ENCODE results near the gene ABTB1. TPM values are rescaled to one million over a fixed set of nuclear protein-coding genes. Genes with fewer than 3 reads are reported as not detected.

Gene ABTB1
- total and polyA plus RNA-seq, 2 donors (not counting 1 experiment from before 2014, with no cell fraction given) = 141 to 259 TPM

DNA sequence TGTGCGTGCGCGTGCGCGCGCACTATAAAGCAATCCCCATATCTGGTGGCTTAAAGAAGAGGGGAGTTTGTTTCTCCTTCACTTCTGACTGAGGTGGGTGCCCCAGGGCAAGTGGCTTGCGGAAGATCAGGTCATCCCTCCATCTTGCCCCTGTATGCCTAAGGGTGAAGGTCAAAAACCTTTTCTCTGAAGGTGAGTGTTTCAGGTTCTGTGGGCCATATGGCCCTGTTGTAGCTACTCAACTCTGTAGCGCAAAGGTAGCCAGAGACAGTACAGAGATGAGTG is 5.5 kb downstream of the ABTB1 start:
- ChIA-PET POLR2A (interaction anchor here (1.8 kb wide), 1 partner anchor 19 kb away, joined by 10 read pairs; no protein-coding TSS in a partner anchor), CTCF (interaction anchor here (1.0 kb wide), 1 partner anchor 16 kb away, joined by 3 read pairs; no protein-coding TSS in a partner anchor)
- peaks cover 14 to 25% of the 10 kb centered on the region in 2 donors for H3K4me1 ChIP-seq (ENCODE audit: control insufficient read depth in 2 of 2, insufficient read depth in 2 of 2, low read length in 2 of 2)
- Mint-ChIP-seq H3K4me1 (peaks cover 35% of the 10 kb centered on the region), H3K9me3 (ENCODE audit: insufficient read depth) (no peaks in the 10 kb centered on the region), H3K27ac (no peak overlapping the region), H3K27me3 (no peaks in the 10 kb centered on the region), H3K4me3 (no peak overlapping the region)
- no peak overlapping the region for H2AFZ ChIP-seq (ENCODE audit: insufficient read depth, low read depth, low read length, poor library complexity, severe bottlenecking)
- peaks cover 10% of the 10 kb centered on the region for H3K79me2 ChIP-seq (ENCODE audit: control insufficient read depth, insufficient read depth, low read length)
- intact Hi-C loops (cut with micrococcal nuclease) = no loop called here
- no peak for DNase-seq
- no peak overlapping the region for H3K4me3 ChIP-seq (ENCODE audit: control extremely low read depth in 1 of 5, extremely low read depth in 1 of 5, insufficient read depth in 1 of 5, low read depth in 2 of 5, low read length in 4 of 5)
- peaks cover 0 to 13% (median 5%) of the 10 kb centered on the region in 3 donors for H3K9me3 ChIP-seq (ENCODE audit: control extremely low read depth in 1 of 3, control insufficient read depth in 2 of 3, insufficient read depth in 1 of 3, low read length in 2 of 3)
- no peaks in the 10 kb centered on the region for H3K27me3 ChIP-seq (replicated peaks in 1 of 4; ENCODE audit: control extremely low read depth in 1 of 4, control insufficient read depth in 3 of 4, insufficient read depth in 4 of 4, low read length in 3 of 4)
- H3K36me3 ChIP-seq (replicated peaks in 1 of 2; ENCODE audit: control extremely low read depth in 1 of 2, control insufficient read depth in 1 of 2, extremely low read depth in 1 of 2, insufficient read depth in 2 of 2, low read length in 1 of 2) = peaks cover 0 to 38% of the 10 kb centered on the region in 2 experiments
- no peak for ATAC-seq (ENCODE audit: low read depth)
- no peak overlapping the region for H3K4me2 ChIP-seq (replicated peaks; ENCODE audit: low read depth, low read length, poor library complexity, severe bottlenecking)
- TF ChIP-seq, protein P1, sequence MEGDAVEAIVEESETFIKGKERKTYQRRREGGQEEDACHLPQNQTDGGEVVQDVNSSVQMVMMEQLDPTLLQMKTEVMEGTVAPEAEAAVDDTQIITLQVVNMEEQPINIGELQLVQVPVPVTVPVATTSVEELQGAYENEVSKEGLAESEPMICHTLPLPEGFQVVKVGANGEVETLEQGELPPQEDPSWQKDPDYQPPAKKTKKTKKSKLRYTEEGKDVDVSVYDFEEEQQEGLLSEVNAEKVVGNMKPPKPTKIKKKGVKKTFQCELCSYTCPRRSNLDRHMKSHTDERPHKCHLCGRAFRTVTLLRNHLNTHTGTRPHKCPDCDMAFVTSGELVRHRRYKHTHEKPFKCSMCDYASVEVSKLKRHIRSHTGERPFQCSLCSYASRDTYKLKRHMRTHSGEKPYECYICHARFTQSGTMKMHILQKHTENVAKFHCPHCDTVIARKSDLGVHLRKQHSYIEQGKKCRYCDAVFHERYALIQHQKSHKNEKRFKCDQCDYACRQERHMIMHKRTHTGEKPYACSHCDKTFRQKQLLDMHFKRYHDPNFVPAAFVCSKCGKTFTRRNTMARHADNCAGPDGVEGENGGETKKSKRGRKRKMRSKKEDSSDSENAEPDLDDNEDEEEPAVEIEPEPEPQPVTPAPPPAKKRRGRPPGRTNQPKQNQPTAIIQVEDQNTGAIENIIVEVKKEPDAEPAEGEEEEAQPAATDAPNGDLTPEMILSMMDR (IDR thresholded peaks at IDR 0.05) = no peak
- TF ChIP-seq EZH2 (IDR thresholded peaks at IDR 0.05; ENCODE audit: borderline replicate concordance, insufficient read depth, low read depth, low read length, poor library complexity, severe bottlenecking) = no peak
- 100% methylated on average over 5 of the region's 8 CpGs for WGBS (ENCODE audit: insufficient coverage)
- no peak overlapping the region for H3K9ac ChIP-seq (ENCODE audit: low read length)
- H3K27ac ChIP-seq (ENCODE audit: low read length in 2 of 2) = no peak overlapping the region
- peaks cover 32% of the 10 kb centered on the region for H4K20me1 ChIP-seq (ENCODE audit: control insufficient read depth, insufficient read depth, low read length, poor library complexity, severe bottlenecking)

DNA sequence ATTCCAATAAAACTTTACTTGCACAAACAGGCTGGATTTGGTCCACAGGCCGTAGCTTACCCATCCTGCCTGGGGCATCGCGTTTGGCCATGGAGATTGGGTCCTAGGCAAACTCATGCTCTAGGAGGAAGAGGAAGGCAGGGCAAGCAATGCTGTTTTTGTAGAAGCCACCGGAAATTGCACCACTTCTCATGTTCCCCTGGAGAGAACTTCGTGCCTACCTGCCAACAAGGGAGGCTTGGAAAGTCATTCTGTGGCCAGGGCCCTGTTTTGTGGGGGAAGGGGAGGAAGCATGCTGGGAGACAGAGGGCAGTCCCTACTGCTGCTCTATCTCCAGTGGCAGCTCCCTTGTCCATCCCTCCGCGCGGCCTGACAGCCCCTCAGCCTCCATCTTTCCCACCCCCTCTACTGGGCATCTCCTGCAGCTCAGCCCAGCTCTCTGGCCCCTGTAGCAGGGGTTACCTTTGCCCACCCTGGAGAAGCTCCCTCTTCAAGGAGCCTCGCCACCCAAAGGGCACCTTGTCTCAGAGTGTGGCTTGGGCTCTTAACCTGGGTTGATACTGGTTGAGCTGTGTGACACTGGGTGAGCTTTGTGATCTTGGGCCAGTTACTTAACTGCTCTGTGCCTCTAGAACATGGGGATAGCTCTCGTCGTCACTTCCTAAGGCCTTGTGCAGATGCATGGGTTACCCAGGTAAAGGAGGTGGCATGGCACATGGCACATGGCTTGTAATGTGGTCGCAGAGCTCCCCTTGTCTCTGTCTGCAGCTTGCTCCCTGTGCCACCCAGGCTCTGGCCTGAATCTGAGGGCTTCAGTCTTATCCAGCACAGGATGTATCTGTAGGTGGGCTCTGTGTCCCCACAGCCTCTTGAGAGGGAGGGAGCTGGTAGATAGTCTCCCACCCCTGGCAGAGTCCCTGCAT is 6.1 kb downstream of the ABTB1 start:
- H3K9me3 ChIP-seq (ENCODE audit: control extremely low read depth in 1 of 3, control insufficient read depth in 2 of 3, insufficient read depth in 1 of 3, low read length in 2 of 3) = peaks cover 0 to 13% (median 5%) of the 10 kb centered on the region in 3 donors
- H3K4me3 ChIP-seq (ENCODE audit: control extremely low read depth in 1 of 5, extremely low read depth in 1 of 5, insufficient read depth in 1 of 5, low read depth in 2 of 5, low read length in 4 of 5) = no peak overlapping the region
- intact Hi-C loops (cut with micrococcal nuclease) = no loop called here
- Mint-ChIP-seq H3K27ac (no peak overlapping the region), H3K4me1 (peaks cover 33% of the 10 kb centered on the region), H3K9me3 (ENCODE audit: insufficient read depth) (no peaks in the 10 kb centered on the region), H3K4me3 (no peak overlapping the region), H3K27me3 (no peaks in the 10 kb centered on the region)
- H4K20me1 ChIP-seq (ENCODE audit: control insufficient read depth, insufficient read depth, low read length, poor library complexity, severe bottlenecking) = peaks cover 26% of the 10 kb centered on the region
- 98% methylated on average over 9 of the region's 12 CpGs for WGBS (ENCODE audit: insufficient coverage)
- H3K27ac ChIP-seq (ENCODE audit: low read length in 2 of 2) = no peak overlapping the region
- ChIA-PET CTCF (interaction anchor here (0.9 to 1.0 kb wide), 3 partner anchors 11 to 28 kb away, joined by 3 to 4 read pairs (median 3); no protein-coding TSS in a partner anchor), POLR2A (interaction anchor here (1.8 kb wide), 1 partner anchor 18 kb away, joined by 10 read pairs; no protein-coding TSS in a partner anchor)
- TF ChIP-seq, protein P1 (IDR thresholded peaks at IDR 0.05) = no peak
- no peak for TF ChIP-seq EZH2 (IDR thresholded peaks at IDR 0.05; ENCODE audit: borderline replicate concordance, insufficient read depth, low read depth, low read length, poor library complexity, severe bottlenecking)
- ATAC-seq (ENCODE audit: low read depth) (no peak), DNase-seq (no peak)
- no peaks in the 10 kb centered on the region for H3K27me3 ChIP-seq (replicated peaks in 1 of 4; ENCODE audit: control extremely low read depth in 1 of 4, control insufficient read depth in 3 of 4, insufficient read depth in 4 of 4, low read length in 3 of 4)
- no peak overlapping the region for H3K9ac ChIP-seq (ENCODE audit: low read length)
- peaks cover 3% of the 10 kb centered on the region for H3K79me2 ChIP-seq (ENCODE audit: control insufficient read depth, insufficient read depth, low read length)
- H2AFZ ChIP-seq (ENCODE audit: insufficient read depth, low read depth, low read length, poor library complexity, severe bottlenecking) = no peak overlapping the region
- H3K4me2 ChIP-seq (replicated peaks; ENCODE audit: low read depth, low read length, poor library complexity, severe bottlenecking) = no peak overlapping the region
- H3K36me3 ChIP-seq (replicated peaks in 1 of 2; ENCODE audit: control extremely low read depth in 1 of 2, control insufficient read depth in 1 of 2, extremely low read depth in 1 of 2, insufficient read depth in 2 of 2, low read length in 1 of 2) = peaks cover 0 to 38% of the 10 kb centered on the region in 2 experiments
- peaks cover 8 to 19% of the 10 kb centered on the region in 2 donors for H3K4me1 ChIP-seq (ENCODE audit: control insufficient read depth in 2 of 2, insufficient read depth in 2 of 2, low read length in 2 of 2)
